D721Med (cell line): Measurements from ENCODE around the gene BIRC2.

Experiments
- DNase-seq: peaks from one replicate; pipeline ENCODE4 v3.0.0; 2011; ENCODE audit warnings: low spot score; ENCODE audit not compliant: insufficient read length
- FAIRE-seq: peaks from 2 replicates; lab custom pipeline; 2011; peaks lifted over from hg19 to GRCh38; lab: Jason Lieb, UNC
- TF ChIP-seq, protein P1 (sequence below): IDR thresholded peaks from 2 replicates; pipeline ENCODE4 v1.5.1; 2012; ENCODE audit warnings: mild to moderate bottlenecking, control low read depth; ENCODE audit not compliant: insufficient read depth; ENCODE audit errors: missing control alignments

Gene BIRC2

DNA sequence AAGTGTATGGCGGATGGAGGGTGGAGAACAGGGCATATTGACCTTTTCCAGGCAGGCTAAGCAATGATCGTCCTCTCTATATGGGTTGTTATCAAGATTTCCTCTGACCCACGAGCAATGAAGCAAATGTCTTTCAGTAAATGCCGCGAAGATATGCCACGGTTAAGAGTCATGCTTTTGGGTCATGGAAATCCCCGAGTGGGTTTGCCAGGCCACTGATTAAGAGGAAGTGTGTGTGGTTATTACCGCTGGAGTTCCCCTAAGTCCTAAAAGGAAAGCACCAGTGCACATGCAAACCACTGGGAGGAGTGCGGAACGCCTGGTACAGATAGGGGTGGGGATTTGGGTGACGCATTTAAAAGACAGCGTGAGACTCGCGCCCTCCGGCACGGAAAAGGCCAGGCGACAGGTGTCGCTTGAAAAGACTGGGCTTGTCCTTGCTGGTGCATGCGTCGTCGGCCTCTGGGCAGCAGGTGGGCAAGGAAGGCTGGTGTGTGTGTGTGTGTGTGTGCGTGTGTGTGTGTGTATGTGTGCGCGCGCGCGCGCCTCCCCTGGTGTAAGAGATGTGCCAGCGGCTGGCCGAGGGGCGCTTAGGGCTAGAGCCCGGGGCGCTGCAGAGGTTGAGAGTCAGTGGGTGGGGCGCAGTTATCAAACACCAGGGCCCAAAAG lies 29.8 kb upstream of the BIRC2 start, which contains the start of gene BIRC3:
TSS of gene BIRC3 (plus strand) at position 386 of the 669 bp plus-strand sequence. CDS start 7,026 bp downstream, outside the sequence.
- no peak for FAIRE-seq
- no peak for DNase-seq
- TF ChIP-seq, protein P1, sequence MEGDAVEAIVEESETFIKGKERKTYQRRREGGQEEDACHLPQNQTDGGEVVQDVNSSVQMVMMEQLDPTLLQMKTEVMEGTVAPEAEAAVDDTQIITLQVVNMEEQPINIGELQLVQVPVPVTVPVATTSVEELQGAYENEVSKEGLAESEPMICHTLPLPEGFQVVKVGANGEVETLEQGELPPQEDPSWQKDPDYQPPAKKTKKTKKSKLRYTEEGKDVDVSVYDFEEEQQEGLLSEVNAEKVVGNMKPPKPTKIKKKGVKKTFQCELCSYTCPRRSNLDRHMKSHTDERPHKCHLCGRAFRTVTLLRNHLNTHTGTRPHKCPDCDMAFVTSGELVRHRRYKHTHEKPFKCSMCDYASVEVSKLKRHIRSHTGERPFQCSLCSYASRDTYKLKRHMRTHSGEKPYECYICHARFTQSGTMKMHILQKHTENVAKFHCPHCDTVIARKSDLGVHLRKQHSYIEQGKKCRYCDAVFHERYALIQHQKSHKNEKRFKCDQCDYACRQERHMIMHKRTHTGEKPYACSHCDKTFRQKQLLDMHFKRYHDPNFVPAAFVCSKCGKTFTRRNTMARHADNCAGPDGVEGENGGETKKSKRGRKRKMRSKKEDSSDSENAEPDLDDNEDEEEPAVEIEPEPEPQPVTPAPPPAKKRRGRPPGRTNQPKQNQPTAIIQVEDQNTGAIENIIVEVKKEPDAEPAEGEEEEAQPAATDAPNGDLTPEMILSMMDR: no peak

DNA sequence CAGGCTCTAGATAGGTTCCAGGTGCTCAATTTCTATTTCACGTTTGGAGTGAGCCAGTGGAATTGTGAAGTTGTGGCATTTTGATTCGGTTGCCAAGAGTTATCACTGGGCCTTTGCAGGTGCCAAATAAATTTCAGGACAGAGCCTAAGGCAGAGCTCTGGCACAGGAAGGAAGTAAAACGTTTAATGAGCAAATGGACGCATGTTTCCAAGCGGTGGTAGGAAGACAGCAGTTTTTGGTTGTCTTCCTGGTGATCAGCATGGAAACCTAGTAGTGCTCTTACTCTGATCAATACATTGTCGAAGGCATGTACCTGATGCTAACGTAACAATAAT lies 29.3 kb upstream of the BIRC2 start:
- DNase-seq (no peak), FAIRE-seq (no peak)

DNA sequence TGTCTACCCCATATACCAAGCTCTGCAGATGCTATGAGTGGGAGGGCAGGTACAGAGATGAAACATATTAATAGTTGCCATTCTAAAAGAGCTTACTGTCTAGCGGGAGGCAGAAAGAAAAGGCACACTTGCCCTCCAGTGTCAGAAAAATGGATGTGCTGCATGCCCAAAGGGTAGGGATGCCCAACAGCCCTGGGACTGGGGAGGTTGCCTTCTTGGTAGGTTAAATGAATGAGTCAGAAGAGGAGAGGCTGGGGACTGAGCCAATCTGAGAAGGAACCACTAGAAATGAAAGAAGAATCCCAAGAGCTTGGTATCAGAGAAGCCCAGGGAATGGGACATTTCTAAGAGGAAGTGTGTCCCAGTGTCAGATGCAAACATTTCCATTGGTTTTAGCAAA lies 28.5 kb upstream of the BIRC2 start:
- TF ChIP-seq, protein P1: no peak
- DNase-seq: no peak
- FAIRE-seq: no peak

More for the DNA sequence above, 29.3 kb upstream of the BIRC2 start:
- TF ChIP-seq, protein P1: no peak

DNA sequence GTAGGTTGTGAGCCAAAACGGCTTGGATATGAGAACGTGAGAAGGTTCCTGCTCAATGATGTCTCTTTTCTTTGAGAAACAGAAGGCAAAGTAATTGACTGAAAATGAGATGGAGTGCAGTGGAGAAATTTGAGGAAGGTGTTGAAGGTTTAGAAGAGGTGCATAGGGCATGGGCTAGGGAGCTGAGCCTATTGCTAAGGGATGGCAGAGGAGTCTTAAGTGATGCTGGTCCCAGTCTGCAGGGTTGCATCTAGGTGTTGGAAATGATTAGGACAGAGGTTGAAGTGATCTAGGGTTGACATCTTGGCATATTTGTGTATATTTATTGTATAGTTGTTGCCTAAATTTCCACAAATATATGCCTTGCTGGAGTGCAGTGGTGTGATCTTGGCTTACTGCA lies 27.5 kb upstream of the BIRC2 start:
- no peak for FAIRE-seq
- TF ChIP-seq, protein P1: no peak
- DNase-seq: no peak

DNA sequence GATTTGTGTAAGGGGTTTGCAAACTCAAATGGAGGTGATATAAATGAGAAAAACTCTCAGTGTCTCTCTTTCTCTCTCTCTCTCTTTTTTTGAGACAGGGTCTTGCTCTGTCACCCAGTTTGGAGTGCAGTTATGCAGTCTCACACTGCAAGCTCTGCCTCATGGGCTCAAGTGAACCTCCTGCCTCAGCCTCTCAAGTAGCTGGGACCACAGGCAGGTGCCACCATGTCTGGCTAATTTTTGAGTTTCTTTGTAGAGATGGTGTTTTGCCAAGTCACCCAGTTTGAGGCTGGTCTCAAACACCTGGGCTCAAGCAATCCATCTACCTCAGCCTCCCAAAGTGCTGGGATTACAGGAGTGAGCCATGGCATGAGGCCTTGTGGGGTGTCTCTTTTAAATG lies 26.8 kb upstream of the BIRC2 start:
- DNase-seq: no peak
- TF ChIP-seq, protein P1: no peak
- no peak for FAIRE-seq

DNA sequence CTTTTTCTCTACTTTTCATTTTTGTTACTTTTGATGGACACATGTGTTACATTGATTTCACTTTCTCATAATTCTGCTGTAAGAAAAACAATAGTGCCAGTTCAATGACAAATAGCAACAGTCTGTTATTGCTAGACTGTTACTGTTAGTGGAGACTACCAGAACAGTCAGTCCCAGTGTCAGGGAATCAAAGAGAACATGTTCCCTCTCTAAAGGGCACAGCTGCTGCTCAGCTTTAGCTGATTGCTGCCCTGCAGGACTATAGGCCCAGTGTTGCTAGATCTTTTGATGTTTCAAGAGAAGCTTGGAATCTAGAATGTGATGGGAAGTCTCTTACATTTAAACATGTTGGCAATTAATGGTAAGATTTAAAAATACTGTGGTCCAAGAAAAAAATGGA lies 26.3 kb upstream of the BIRC2 start:
- no peak for DNase-seq
- TF ChIP-seq, protein P1: no peak
- FAIRE-seq: no peak

DNA sequence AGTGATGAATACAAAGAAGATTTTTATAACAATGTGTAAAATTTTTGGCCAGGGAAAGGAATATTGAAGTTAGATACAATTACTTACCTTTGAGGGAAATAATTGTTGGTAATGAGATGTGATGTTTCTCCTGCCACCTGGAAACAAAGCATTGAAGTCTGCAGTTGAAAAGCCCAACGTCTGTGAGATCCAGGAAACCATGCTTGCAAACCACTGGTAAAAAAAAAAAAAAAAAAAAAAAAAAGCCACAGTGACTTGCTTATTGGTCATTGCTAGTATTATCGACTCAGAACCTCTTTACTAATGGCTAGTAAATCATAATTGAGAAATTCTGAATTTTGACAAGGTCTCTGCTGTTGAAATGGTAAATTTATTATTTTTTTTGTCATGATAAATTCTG lies 24.5 kb upstream of the BIRC2 start:
- DNase-seq: no peak
- no peak for FAIRE-seq
- TF ChIP-seq, protein P1: no peak
